SJSA1 (cell line): ENCODE results near the gene ZNF678. TPM values are rescaled to one million over a fixed set of nuclear protein-coding genes. Genes with fewer than 3 reads are reported as not detected.
"Not testable (repeated sequence)": the region's sequence is repeated elsewhere in the genome, so short reads cannot be mapped to it uniquely, and the experiment has no call there.

Experiments used
- DNase-seq, 2 experiments: peaks; one replicate each; pipeline ENCODE4 v3.0.0-alpha.2; 2015 to 2020; ENCODE audit warnings: low spot score in 2 of 2, low read depth in 1 of 2
- H3K27ac ChIP-seq: fragments of 250-450 bp; sonication (Bioruptor Pico); 2 replicates; pipeline ENCODE4 v1.5.1; 2020; ENCODE audit warnings: mild to moderate bottlenecking, moderate library complexity
- H3K27me3 ChIP-seq: fragments of 250-450 bp; sonication (Bioruptor Pico); replicated peaks from 2 replicates; pipeline ENCODE4 v1.5.1; 2020; ENCODE audit warnings: mild to moderate bottlenecking, moderate library complexity
- H3K36me3 ChIP-seq: fragments of 250-450 bp; sonication (Bioruptor Pico); 2 replicates; pipeline ENCODE4 v1.5.1; 2020; ENCODE audit warnings: mild to moderate bottlenecking
- H3K4me1 ChIP-seq: fragments of 250-450 bp; sonication (Bioruptor Pico); replicated peaks from 2 replicates; pipeline ENCODE4 v1.6.1; 2021; ENCODE audit warnings: mild to moderate bottlenecking
- H3K4me3 ChIP-seq: fragments of 250-450 bp; sonication (Bioruptor Pico); 2 replicates; pipeline ENCODE4 v1.5.1; 2020; ENCODE audit warnings: mild to moderate bottlenecking
- H3K9me3 ChIP-seq: fragments of 250-450 bp; sonication (Bioruptor Pico); replicated peaks from 2 replicates; pipeline ENCODE4 v1.5.1; 2020; ENCODE audit warnings: mild to moderate bottlenecking
- total RNA-seq: library from RNA; depleted of rRNA; stranded (reverse); fragments of >200 nt; shearing (Covaris generic); gene quantifications from 2 replicates; pipeline ENCODE4 v1.2.3, GENCODE V29; 2014

ZNF678 gene
- total RNA-seq, 1 experiment from 2014 or later, result 7.6 TPM

DNA sequence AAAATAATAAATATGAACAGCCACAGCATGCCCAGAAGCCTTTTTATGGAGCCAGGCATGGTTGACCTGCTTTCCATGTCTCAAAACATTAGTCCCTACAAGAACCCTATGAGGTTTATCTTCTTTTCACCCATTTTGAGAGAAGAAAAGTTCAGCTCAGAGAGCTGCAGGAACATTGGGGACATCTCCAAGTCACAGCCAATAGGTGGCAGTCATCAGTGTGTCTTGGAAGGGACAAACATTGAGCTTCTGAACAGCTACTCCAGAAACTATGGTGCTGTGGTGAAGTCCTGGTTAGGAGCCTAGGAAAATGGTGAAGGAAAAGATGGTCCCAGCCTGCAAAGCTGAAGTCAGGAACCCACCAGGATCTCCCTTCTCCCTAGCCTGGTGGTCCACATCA is 98.1 kb downstream of the ZNF678 start:
- H3K4me3 ChIP-seq, result no peak overlapping the region
- H3K4me1 ChIP-seq, result no peaks in the 10 kb centered on the region
- H3K36me3 ChIP-seq, result no peaks in the 10 kb centered on the region
- H3K27me3 ChIP-seq, result no peaks in the 10 kb centered on the region
- peaks cover 47% of the 10 kb centered on the region for H3K9me3 ChIP-seq
- no peak overlapping the region for H3K27ac ChIP-seq
- no peak for DNase-seq

DNA sequence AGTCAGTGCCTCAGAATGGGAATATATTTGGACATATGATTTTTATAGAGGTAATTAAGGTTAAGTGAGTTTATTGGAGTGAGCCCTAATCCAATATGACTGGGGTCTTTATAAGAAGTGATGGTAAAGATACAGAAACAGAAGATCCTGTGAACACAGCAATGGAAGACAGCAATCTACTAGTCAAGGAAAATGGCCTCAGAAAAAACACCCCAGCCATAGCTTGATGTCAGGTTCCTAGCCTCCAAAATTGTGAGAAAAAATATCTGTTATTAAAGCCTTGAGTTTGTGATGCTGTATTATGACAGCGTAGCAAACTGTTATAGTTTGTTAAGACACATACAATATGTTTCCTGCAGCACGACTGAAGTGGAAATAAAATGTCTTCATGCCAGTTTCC is 99.6 kb downstream of the ZNF678 start:
- Histone ChIP-seq H3K9me3 (peaks cover 41% of the 10 kb centered on the region), H3K36me3 (no peaks in the 10 kb centered on the region), H3K4me3 (no peak overlapping the region), H3K27me3 (no peaks in the 10 kb centered on the region), H3K27ac (no peak overlapping the region), H3K4me1 (no peaks in the 10 kb centered on the region)
- no peak for DNase-seq

DNA sequence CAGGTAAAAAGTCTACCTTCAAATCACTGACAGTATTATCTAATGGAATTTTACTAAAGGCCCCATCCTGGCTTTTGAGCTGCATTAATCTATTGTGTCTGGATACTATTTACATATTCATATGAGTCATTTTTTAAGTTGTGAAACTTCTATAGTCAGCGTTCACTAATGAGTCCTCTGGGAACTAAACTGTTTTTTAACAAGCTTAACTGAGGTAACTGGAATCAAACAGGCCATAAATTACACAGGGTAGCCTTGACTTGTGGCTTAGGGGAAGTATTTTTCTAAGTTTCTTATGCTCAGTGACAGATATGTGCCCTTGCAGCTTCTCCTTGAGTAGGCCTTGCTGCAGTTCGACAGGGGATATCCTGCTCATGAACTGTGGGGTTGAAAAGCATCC is 102.9 kb downstream of the ZNF678 start:
- H3K27ac ChIP-seq, result no peak overlapping the region
- no peaks in the 10 kb centered on the region for H3K27me3 ChIP-seq
- H3K36me3 ChIP-seq, result no peaks in the 10 kb centered on the region
- H3K9me3 ChIP-seq, result peaks cover 42% of the 10 kb centered on the region
- DNase-seq, result no peak
- no peaks in the 10 kb centered on the region for H3K4me1 ChIP-seq
- no peak overlapping the region for H3K4me3 ChIP-seq

DNA sequence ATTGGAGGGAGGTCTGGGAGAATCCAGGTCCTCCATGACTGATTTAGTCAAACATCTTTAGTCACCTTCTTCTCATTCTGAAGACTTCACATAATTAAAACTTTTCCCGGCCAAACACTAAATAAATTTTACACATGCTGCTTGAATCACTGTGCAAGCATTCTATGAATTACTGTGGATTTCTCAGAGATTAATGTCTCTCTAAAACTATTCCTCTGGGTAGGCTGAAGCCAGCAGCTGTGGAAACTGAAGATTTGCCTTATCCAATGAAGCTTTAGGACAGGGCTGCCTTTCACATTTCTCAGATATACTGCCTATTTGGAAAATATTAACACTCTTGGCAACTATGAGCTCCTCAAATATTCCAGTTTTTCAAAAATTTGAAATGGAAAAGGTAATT is 110.1 kb downstream of the ZNF678 start:
- no peak overlapping the region for H3K4me3 ChIP-seq
- H3K27me3 ChIP-seq, result no peaks in the 10 kb centered on the region
- DNase-seq, result no peak
- no peaks in the 10 kb centered on the region for H3K36me3 ChIP-seq
- H3K4me1 ChIP-seq, result no peaks in the 10 kb centered on the region
- H3K27ac ChIP-seq, result no peak overlapping the region
- peaks cover 18% of the 10 kb centered on the region; the same call in 1 of the 2 replicates for H3K9me3 ChIP-seq

DNA sequence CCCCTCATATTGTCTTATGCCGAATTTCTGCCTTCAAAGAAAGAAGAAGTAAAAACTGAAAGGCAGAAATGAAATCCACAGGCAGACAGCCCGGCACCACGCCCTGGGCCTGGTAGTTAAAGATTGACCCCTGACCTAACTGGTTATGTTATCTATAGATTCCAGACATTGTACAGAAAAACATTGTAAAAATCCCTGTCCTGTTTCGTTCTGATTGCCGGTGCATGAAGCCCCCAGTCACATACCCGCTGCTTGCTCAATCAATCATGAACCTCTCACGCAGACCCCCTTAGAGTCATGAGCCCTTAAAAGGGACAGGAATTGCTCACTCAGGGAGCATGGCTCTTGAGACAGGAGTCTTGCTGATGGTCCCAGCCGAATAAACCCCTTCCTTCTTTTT is 122.5 kb downstream of the ZNF678 start:
- H3K36me3 ChIP-seq, result no peaks in the 10 kb centered on the region
- no peak overlapping the region for H3K4me3 ChIP-seq
- no peaks in the 10 kb centered on the region for H3K4me1 ChIP-seq
- no peak overlapping the region for H3K27ac ChIP-seq
- DNase-seq, result no peak
- no peaks in the 10 kb centered on the region for H3K9me3 ChIP-seq
- H3K27me3 ChIP-seq, result no peaks in the 10 kb centered on the region

DNA sequence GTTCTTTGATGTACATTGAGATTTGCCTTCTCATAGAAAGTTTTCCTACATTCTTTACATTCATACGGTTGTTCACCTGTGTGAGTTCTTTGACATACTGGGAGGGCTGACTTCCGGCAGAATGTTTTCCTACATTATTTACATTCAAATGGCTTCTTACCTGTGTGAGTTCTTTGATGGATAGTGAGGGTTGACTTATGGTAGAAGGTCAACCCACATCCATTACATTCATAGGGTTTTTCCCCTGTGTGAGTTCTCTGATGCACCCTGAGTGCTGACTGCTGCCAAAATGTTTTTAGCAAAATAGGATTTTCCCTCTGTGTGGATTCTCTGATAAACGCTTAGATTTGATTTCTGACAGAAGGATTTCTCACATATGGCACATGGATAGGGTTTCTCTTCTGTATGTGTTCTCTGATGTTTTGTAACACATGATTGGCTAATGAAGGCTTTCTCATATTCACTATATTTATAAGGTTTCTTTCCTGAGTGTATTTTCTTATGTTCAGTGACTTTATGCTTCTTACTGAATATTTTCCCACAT is 134.0 kb downstream of the ZNF678 start:
- Histone ChIP-seq H3K4me3 (no peak overlapping the region), H3K4me1 (no peaks in the 10 kb centered on the region), H3K9me3 (peaks cover 5% of the 10 kb centered on the region), H3K27me3 (no peaks in the 10 kb centered on the region), H3K27ac (no peak overlapping the region), H3K36me3 (no peaks in the 10 kb centered on the region)
- no peak for DNase-seq

DNA sequence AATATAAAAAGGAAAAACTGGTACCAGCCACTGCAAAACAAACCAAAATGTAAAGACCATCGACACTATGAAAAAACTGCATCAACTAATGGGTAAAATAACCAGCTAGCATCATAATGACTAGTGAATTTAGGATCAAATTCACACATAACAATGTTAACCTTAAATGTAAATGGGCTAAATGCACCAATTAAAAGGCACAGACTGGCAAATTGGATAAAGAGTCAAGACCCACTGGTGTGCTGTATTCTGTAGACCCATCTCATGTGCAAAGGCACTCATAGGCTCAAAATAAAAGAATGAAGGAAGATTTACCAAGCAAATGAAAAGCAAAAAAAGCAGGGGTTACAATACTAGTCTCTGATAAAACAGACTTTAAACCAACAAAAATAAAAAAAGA is 138.3 kb downstream of the ZNF678 start:
- not testable (repeated sequence) for H3K27me3 ChIP-seq, H3K4me3 ChIP-seq, H3K36me3 ChIP-seq, H3K9me3 ChIP-seq, H3K4me1 ChIP-seq, H3K27ac ChIP-seq, DNase-seq

DNA sequence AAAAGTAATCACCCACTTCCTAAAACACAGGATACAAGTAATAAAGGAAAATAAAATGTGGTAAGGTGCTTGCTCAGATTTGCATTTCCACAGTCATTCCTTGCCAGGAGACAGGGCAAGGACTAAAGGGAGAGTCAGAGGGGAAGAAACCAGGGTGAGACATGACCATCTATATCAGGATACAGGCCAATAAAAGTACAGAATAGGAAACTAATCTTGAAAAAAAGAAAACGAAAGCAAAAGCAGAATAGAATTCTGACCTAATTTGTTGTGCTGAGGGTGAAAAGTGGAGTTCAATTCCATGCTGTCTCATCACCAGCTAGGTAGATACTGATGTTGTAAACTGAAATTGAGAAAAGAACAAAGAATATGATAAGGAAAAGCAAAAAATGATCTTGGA is 144.5 kb downstream of the ZNF678 start:
- Histone ChIP-seq H3K27ac (no peak overlapping the region), H3K9me3 (no peaks in the 10 kb centered on the region; the same call in none of the 2 replicates), H3K4me3 (no peak overlapping the region), H3K36me3 (no peaks in the 10 kb centered on the region), H3K4me1 (no peaks in the 10 kb centered on the region), H3K27me3 (no peaks in the 10 kb centered on the region)
- no peak for DNase-seq

DNA sequence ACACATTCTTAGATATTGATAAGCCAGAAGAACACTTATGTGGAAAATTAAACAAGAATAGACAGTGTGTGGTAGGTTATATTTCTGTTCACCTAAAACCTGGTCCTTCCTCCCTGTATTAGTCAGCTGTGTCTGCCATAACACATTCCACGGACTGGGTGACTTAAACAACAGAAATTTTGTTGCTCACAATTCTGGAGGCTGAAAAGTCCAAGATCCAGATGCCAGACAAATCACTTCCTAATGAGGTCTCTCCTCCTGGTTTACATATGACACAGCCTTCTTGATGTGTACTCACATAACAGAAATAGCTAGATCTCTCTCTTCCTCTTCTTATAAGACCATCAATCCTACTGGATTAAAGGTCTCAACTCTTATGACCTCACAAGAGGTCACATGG is 146.1 kb downstream of the ZNF678 start:
- H3K27me3 ChIP-seq, result no peaks in the 10 kb centered on the region
- H3K4me1 ChIP-seq, result no peaks in the 10 kb centered on the region
- DNase-seq, result no peak
- H3K9me3 ChIP-seq, result no peaks in the 10 kb centered on the region; the same call in none of the 2 replicates
- H3K4me3 ChIP-seq, result no peak overlapping the region
- no peak overlapping the region for H3K27ac ChIP-seq
- H3K36me3 ChIP-seq, result no peaks in the 10 kb centered on the region

DNA sequence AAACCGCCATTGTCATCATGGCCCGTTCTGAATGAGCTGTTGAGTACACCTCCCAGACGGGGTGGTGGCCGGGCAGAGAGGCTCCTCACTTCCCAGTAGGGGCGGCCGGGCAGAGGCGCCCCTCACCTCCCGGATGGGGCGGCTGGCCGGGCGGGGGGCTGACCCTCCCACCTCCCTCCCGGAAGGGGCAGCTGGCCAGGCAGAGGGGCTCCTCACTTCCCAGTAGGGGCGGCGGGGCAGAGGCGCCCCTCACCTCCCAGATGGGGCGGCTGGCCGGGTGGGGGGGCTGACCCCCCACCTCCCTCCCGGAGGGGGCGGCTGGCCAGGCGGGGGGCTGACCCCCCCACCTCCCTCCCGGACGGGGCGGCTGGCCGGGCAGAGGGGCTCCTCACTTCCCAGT is 147.1 kb downstream of the ZNF678 start:
- DNase-seq, H3K27ac ChIP-seq, H3K36me3 ChIP-seq, H3K27me3 ChIP-seq, H3K4me3 ChIP-seq, H3K9me3 ChIP-seq, H3K4me1 ChIP-seq: not testable (repeated sequence)

DNA sequence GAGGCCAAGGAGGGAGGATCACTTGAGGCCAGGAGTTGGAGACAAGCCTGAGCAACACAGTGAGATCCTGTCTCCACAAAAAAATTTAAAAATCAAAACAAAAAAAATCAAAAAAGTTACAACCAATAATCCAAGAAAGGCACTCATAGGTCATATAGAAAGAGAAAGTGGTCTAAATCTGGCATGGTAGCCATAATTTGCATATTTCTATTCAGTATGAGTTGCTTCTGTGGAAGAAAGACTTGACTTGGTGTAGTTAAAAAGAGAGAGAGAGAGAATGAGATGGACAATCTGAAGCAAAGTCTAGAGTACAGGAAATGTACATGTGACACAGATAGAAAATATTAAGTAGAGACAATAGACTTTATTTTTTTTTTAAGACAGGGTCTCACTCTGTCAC is 149.3 kb downstream of the ZNF678 start:
- no peak for DNase-seq
- Histone ChIP-seq H3K27ac (no peak overlapping the region), H3K27me3 (no peaks in the 10 kb centered on the region), H3K4me1 (no peaks in the 10 kb centered on the region), H3K36me3 (no peaks in the 10 kb centered on the region), H3K9me3 (peaks cover 3% of the 10 kb centered on the region), H3K4me3 (no peak overlapping the region)

DNA sequence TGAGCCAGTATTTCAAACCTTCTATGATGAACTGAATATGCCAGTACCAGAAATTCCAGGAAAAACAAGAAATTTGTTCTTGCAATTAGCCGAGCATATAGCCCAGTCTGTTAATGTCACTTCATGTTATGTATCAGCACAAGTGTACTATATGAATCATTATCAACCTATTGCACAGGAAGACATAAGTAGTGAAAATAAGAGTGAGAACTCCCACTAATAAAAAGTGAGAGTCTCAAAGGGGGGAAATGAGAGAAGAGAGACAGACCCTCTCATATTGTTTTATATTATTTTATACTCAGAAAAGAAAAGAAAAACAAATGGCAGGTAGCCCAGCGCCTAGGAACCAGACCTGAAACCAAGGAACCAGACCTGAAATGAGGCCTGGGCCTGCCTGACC is 155.6 kb downstream of the ZNF678 start:
- Histone ChIP-seq H3K36me3 (no peaks in the 10 kb centered on the region), H3K9me3 (peaks cover 6% of the 10 kb centered on the region; the same call in 1 of the 2 replicates), H3K27me3 (no peaks in the 10 kb centered on the region), H3K4me3 (no peak overlapping the region), H3K27ac (no peak overlapping the region), H3K4me1 (no peaks in the 10 kb centered on the region)
- no peak for DNase-seq

DNA sequence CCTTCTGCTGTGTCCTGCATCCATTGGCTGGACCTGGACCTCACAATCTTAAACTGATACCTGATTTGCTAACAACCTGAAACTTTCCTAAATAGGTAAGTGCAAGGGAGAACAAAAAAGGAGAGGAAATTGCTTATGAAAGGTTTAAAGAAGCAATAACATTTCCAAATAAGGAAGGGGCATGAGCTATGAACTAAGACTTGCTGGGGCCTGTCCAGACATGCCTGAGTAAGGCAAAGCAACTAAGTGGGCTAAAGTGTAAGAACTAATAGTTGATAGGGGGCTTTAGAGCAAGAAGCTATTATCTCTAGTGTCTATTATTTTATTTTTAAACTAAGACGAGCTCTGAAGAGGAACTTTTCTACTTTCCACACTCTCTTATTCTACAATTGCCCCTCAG is 160.1 kb downstream of the ZNF678 start:
- DNase-seq, result no peak
- H3K36me3 ChIP-seq, result no peaks in the 10 kb centered on the region

DNA sequence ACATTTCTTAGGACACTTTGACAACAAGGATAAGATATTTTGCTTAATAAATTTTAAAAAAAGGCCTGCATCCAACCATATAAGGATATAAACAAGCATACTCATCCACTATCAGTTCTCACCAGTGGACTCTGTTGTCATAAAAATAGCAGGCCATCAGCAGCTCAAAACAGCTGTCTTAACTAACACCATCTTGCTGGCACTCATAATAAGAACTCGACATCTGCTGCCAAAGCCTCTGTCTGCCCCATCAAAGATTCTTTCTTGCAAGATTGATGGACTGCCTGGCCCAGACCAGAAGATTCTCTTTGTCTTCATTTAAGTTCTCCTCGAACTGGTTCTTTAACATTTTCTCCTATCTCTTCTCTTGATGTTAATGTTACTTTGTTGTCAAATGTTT is 161.7 kb downstream of the ZNF678 start:
- no peaks in the 10 kb centered on the region for H3K36me3 ChIP-seq
- no peak overlapping the region for H3K4me3 ChIP-seq
- H3K27me3 ChIP-seq, result no peaks in the 10 kb centered on the region; the same call in none of the 2 replicates
- H3K4me1 ChIP-seq, result peaks cover 4% of the 10 kb centered on the region
- H3K9me3 ChIP-seq, result peaks cover 4% of the 10 kb centered on the region; the same call in 1 of the 2 replicates
- no peak overlapping the region for H3K27ac ChIP-seq
- DNase-seq, result no peak

More for the DNA sequence above, 160.1 kb downstream of the ZNF678 start:
- Histone ChIP-seq H3K27me3 (no peaks in the 10 kb centered on the region; the same call in none of the 2 replicates), H3K4me3 (no peak overlapping the region), H3K4me1 (peaks cover under 1% of the 10 kb centered on the region), H3K9me3 (peaks cover 4% of the 10 kb centered on the region; the same call in 1 of the 2 replicates), H3K27ac (no peak overlapping the region)

DNA sequence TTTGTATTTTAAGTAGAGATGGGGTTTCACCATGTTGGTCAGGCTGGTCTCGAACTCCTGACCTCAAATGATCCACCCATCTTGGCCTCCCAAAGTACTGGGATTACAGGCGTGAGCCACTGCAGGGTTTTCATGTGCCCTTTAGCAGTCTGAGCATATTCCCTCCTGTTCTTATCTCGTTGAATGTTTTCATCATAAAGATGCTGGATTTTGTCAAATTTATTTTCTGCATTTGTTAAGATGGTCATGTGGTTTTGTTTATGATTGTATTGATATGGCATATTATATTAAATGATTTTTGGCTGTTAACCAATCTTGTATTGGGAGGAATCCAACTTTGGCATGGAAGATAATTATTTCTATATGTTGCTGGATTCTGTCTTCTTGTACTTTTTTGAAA is 163.0 kb downstream of the ZNF678 start:
- no peak overlapping the region for H3K27ac ChIP-seq
- H3K36me3 ChIP-seq, result peaks cover 7% of the 10 kb centered on the region; the same call in 1 of the 2 replicates
- no peak for DNase-seq
- H3K9me3 ChIP-seq, result peaks cover 2% of the 10 kb centered on the region; the same call in 1 of the 2 replicates
- no peak overlapping the region for H3K4me3 ChIP-seq
- H3K27me3 ChIP-seq, result no peaks in the 10 kb centered on the region; the same call in none of the 2 replicates
- peaks cover 4% of the 10 kb centered on the region for H3K4me1 ChIP-seq
